ENCODE results near the gene METAP1.
"Not testable (repeated sequence)": the region's sequence is repeated elsewhere in the genome, so short reads cannot be mapped to it uniquely, and the experiment has no call there.

Gene METAP1

DNA sequence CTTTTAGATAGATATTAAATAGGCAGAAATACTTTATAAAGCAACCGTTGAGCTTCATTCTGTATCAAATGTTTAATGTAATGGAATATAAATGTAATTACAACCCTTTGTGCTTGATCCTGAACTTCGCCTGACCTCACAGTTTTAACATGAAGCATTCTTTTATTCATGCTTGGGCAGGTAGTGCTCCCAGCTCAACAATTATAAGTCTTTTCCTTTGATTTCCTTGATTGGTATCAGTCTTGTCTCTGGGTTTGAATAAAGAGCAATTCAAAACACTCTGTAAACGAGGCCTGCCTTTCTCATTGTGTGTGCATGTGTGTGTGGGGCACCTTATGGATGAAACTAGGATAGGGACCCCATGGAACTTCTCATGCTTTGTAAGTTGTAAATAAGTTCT, 6.8 kb downstream of the METAP1 start:
- H3K9ac ChIP-seq (ENCODE audit: low read depth, low read length) = no peak overlapping the region
- no peak overlapping the region for H3K4me3 ChIP-seq (ENCODE audit: low read length)
- H3K4me2 ChIP-seq (ENCODE audit: low read length) = no peak overlapping the region
- H3K27me3 ChIP-seq (ENCODE audit: control insufficient read depth, insufficient read depth, low read length) = no peaks in the 10 kb centered on the region
- H3K4me1 ChIP-seq (ENCODE audit: control insufficient read depth, insufficient read depth, low read length) = no peaks in the 10 kb centered on the region
- no peaks in the 10 kb centered on the region for H3K9me3 ChIP-seq (replicated peaks; ENCODE audit: low read length)
- H3K36me3 ChIP-seq (ENCODE audit: insufficient read depth, low read length) = no peaks in the 10 kb centered on the region

- Histone ChIP-seq H3K4me3 (ENCODE audit: low read length) (no peak overlapping the region), H3K4me2 (ENCODE audit: low read length) (no peak overlapping the region), H3K9me3 (replicated peaks; ENCODE audit: low read length) (no peaks in the 10 kb centered on the region), H3K36me3 (ENCODE audit: insufficient read depth, low read length) (no peaks in the 10 kb centered on the region), H3K27me3 (ENCODE audit: control insufficient read depth, insufficient read depth, low read length) (no peaks in the 10 kb centered on the region), H3K4me1 (ENCODE audit: control insufficient read depth, insufficient read depth, low read length) (no peaks in the 10 kb centered on the region), H3K9ac (ENCODE audit: low read depth, low read length) (no peak overlapping the region)
Observed at GRCh38 chr4:99008051-99008450, 12.5 kb downstream of the METAP1 start.

DNA sequence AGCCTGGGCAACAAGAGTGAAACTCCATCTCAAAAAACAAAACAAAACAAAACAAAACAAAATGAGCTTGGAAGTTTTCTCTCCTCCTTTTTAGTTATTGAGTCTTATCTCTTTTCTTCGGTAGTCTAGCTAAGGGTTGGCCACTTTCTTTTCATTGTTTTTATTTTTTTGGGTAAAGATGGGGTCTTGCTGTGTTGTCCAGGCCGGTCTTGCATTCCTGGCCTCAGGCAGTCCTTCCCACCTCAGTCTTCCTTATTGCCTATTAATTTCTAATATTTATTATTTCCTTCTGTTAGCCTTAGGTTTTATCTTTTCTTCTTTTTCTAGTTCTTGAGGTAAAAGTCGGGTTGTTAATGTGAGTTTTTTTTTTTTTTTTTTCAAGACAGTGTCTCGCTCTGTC, 16.4 kb downstream of the METAP1 start:
- Histone ChIP-seq H3K36me3 (ENCODE audit: insufficient read depth, low read length) (no peaks in the 10 kb centered on the region), H3K9me3 (replicated peaks; ENCODE audit: low read length) (no peaks in the 10 kb centered on the region), H3K9ac (ENCODE audit: low read depth, low read length) (no peak overlapping the region), H3K27me3 (ENCODE audit: control insufficient read depth, insufficient read depth, low read length) (no peaks in the 10 kb centered on the region), H3K4me3 (ENCODE audit: low read length) (no peak overlapping the region), H3K4me1 (ENCODE audit: control insufficient read depth, insufficient read depth, low read length) (no peaks in the 10 kb centered on the region), H3K4me2 (ENCODE audit: low read length) (no peak overlapping the region)

GRCh38 chr4:99013402-99013843, 17.9 kb downstream of the METAP1 start:
- no peaks in the 10 kb centered on the region for H3K36me3 ChIP-seq (ENCODE audit: insufficient read depth, low read length)
- no peaks in the 10 kb centered on the region for H3K9me3 ChIP-seq (replicated peaks; ENCODE audit: low read length)
- H3K27me3 ChIP-seq (ENCODE audit: control insufficient read depth, insufficient read depth, low read length) = no peaks in the 10 kb centered on the region
- H3K4me3 ChIP-seq (ENCODE audit: low read length) = no peak overlapping the region
- no peak overlapping the region for H3K4me2 ChIP-seq (ENCODE audit: low read length)
- H3K9ac ChIP-seq (ENCODE audit: low read depth, low read length) = no peak overlapping the region
- no peaks in the 10 kb centered on the region for H3K4me1 ChIP-seq (ENCODE audit: control insufficient read depth, insufficient read depth, low read length)

DNA sequence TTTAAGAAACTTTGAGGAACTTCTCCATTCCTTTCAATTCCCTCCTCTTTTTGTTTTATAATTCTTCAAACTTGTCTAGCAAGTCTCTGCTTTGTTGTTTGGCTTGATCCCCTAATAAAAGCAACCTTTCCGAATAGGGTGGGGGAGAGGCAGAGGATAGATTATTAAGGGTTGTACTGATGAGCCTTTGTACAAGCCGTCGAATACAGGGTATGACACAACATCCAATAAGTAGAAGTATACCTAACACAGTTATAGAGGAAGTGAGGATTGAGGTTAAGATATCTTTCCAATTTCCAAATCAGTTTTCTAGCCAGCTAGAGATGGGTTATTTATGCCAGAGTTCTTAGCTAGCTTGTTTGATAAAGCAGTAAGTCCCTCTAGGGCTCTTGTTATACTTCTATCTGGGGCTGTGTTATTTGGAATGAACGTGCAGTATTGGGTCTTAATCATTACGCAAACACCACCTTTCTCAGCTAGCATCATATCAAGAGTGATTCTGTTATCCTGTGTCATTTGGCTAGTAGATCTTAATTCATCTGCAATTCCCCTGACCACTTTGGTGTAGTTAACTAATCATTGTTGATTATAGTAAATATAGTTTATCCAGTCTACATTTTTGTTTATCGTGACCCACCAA, 18.5 kb downstream of the METAP1 start:
- H3K4me3 ChIP-seq (ENCODE audit: low read length) = no peak overlapping the region
- no peaks in the 10 kb centered on the region for H3K4me1 ChIP-seq (ENCODE audit: control insufficient read depth, insufficient read depth, low read length)
- no peaks in the 10 kb centered on the region for H3K27me3 ChIP-seq (ENCODE audit: control insufficient read depth, insufficient read depth, low read length)
- no peak overlapping the region for H3K4me2 ChIP-seq (ENCODE audit: low read length)
- no peaks in the 10 kb centered on the region for H3K9me3 ChIP-seq (replicated peaks; ENCODE audit: low read length)
- no peaks in the 10 kb centered on the region for H3K36me3 ChIP-seq (ENCODE audit: insufficient read depth, low read length)
- no peak overlapping the region for H3K9ac ChIP-seq (ENCODE audit: low read depth, low read length)

DNA sequence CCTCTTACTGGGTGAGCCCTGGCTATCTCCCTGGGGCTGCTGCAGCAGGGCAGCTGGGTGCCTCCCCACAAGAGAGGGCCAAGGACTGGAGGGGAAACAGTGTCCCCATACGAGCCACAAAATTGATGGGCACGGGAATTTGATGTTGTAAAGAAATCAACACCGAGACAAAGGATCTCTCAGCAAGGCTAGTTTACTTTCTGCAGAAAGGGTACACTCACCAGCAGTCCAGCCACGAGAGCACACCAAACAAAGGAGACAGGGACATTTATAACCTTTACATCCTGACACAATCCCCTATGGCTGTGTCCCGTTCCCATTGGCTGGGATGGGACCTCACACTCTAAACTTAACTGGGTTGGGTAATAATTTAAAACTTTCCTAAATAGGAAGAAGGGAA, 25.9 kb downstream of the METAP1 start:
- H3K9ac ChIP-seq (ENCODE audit: low read depth, low read length) = no peak overlapping the region
- no peaks in the 10 kb centered on the region for H3K27me3 ChIP-seq (ENCODE audit: control insufficient read depth, insufficient read depth, low read length)
- no peak overlapping the region for H3K4me2 ChIP-seq (ENCODE audit: low read length)
- H3K4me3 ChIP-seq (ENCODE audit: low read length) = no peak overlapping the region
- no peaks in the 10 kb centered on the region for H3K36me3 ChIP-seq (ENCODE audit: insufficient read depth, low read length)
- H3K4me1 ChIP-seq (ENCODE audit: control insufficient read depth, insufficient read depth, low read length) = no peaks in the 10 kb centered on the region
- H3K9me3 ChIP-seq (replicated peaks; ENCODE audit: low read length) = peaks cover 6% of the 10 kb centered on the region

GRCh38 chr4:99022566-99022965, 27.0 kb downstream of the METAP1 start:
- Histone ChIP-seq H3K4me3 (ENCODE audit: low read length) (no peak overlapping the region), H3K4me1 (ENCODE audit: control insufficient read depth, insufficient read depth, low read length) (no peaks in the 10 kb centered on the region), H3K36me3 (ENCODE audit: insufficient read depth, low read length) (no peaks in the 10 kb centered on the region), H3K27me3 (ENCODE audit: control insufficient read depth, insufficient read depth, low read length) (no peaks in the 10 kb centered on the region), H3K4me2 (ENCODE audit: low read length) (no peak overlapping the region), H3K9ac (ENCODE audit: low read depth, low read length) (no peak overlapping the region), H3K9me3 (replicated peaks; ENCODE audit: low read length) (peaks cover 6% of the 10 kb centered on the region)

- H3K4me1 ChIP-seq (ENCODE audit: control insufficient read depth, insufficient read depth, low read length); H3K9me3 ChIP-seq (replicated peaks; ENCODE audit: low read length); H3K36me3 ChIP-seq (ENCODE audit: insufficient read depth, low read length); H3K4me2 ChIP-seq (ENCODE audit: low read length); H3K27me3 ChIP-seq (ENCODE audit: control insufficient read depth, insufficient read depth, low read length); H3K9ac ChIP-seq (ENCODE audit: low read depth, low read length); H3K4me3 ChIP-seq (ENCODE audit: low read length): not testable (repeated sequence)
Observed at GRCh38 chr4:99023800-99024251, 28.3 kb downstream of the METAP1 start.

DNA sequence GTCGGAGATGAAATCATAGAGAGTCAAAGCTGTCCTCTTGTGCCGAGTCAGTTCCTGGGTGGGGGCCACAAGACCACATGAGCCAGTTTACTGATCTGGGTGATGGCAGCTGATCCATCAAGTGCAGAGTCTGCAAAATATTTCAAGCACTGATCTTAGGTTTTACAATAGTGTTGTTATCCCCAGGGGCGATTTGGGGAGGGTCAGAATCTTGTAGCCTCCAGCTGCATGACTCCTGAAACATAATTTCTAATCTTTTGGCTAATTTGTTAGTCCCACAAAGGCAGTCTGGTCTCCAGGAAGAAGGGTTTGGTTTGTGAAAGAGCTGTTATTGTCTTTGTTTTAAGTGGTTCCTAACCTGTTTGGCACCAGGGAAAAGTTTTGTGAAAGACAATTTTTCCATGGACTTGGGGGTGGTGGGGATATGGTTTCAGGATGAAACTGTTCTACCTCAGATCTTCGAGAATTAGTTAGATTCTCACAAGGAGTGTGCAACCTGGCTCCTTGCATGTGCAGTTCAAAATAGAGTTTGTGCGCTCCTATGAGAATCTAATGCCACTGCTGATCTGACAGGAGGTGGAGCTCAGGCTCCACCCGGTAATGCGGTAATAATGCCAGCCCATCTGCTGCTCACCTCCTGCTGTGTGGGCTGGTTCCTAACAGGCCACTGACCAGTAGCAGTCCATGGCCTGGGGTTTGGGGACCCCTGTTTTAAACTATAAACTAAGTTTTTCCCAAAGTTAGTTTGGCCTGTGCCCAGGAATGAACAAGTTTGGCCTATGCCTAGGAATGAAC, 29.2 kb downstream of the METAP1 start:
- no peaks in the 10 kb centered on the region for H3K4me1 ChIP-seq (ENCODE audit: control insufficient read depth, insufficient read depth, low read length)
- H3K4me2 ChIP-seq (ENCODE audit: low read length) = no peak overlapping the region
- no peaks in the 10 kb centered on the region for H3K36me3 ChIP-seq (ENCODE audit: insufficient read depth, low read length)
- H3K27me3 ChIP-seq (ENCODE audit: control insufficient read depth, insufficient read depth, low read length) = no peaks in the 10 kb centered on the region
- no peak overlapping the region for H3K9ac ChIP-seq (ENCODE audit: low read depth, low read length)
- no peak overlapping the region for H3K4me3 ChIP-seq (ENCODE audit: low read length)
- H3K9me3 ChIP-seq (replicated peaks; ENCODE audit: low read length) = peaks cover 6% of the 10 kb centered on the region

- no peaks in the 10 kb centered on the region for H3K4me1 ChIP-seq (ENCODE audit: control insufficient read depth, insufficient read depth, low read length)
- no peak overlapping the region for H3K9ac ChIP-seq (ENCODE audit: low read depth, low read length)
- H3K27me3 ChIP-seq (ENCODE audit: control insufficient read depth, insufficient read depth, low read length) = no peaks in the 10 kb centered on the region
- H3K4me2 ChIP-seq (ENCODE audit: low read length) = no peak overlapping the region
- H3K9me3 ChIP-seq (replicated peaks; ENCODE audit: low read length) = peaks cover 2% of the 10 kb centered on the region
- peaks cover 3% of the 10 kb centered on the region for H3K36me3 ChIP-seq (ENCODE audit: insufficient read depth, low read length)
- H3K4me3 ChIP-seq (ENCODE audit: low read length) = no peak overlapping the region
Observed at GRCh38 chr4:99025506-99025905, 30.0 kb downstream of the METAP1 start.

- Histone ChIP-seq H3K36me3 (ENCODE audit: insufficient read depth, low read length) (peaks cover 11% of the 10 kb centered on the region), H3K9me3 (replicated peaks; ENCODE audit: low read length) (no peaks in the 10 kb centered on the region), H3K4me1 (ENCODE audit: control insufficient read depth, insufficient read depth, low read length) (no peaks in the 10 kb centered on the region), H3K9ac (ENCODE audit: low read depth, low read length) (no peak overlapping the region), H3K4me2 (ENCODE audit: low read length) (no peak overlapping the region), H3K4me3 (ENCODE audit: low read length) (no peak overlapping the region), H3K27me3 (ENCODE audit: control insufficient read depth, insufficient read depth, low read length) (no peaks in the 10 kb centered on the region)
Observed at GRCh38 chr4:99027304-99027703, 31.8 kb downstream of the METAP1 start.

DNA sequence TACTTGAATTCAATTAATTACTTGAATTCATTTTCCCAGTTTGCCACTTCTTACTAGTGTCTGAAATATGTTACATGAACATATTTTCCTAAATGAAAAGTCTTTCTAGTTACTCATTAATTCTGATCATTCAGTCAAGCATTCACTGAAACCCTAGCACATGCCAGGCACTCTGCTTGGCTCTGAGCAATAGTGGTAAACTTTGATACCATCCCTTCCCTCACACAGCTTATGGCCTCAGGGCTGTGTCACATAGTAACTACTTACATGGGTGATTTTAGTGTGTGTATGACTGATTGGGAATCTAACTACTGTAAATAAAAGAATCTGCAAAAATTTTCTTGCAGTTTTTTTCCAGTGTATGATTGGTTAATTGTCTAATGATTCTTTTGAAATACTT, 32.7 kb downstream of the METAP1 start:
- H3K9me3 ChIP-seq (replicated peaks; ENCODE audit: low read length) = no peaks in the 10 kb centered on the region
- H3K27me3 ChIP-seq (ENCODE audit: control insufficient read depth, insufficient read depth, low read length) = no peaks in the 10 kb centered on the region
- H3K4me3 ChIP-seq (ENCODE audit: low read length) = no peak overlapping the region
- no peak overlapping the region for H3K9ac ChIP-seq (ENCODE audit: low read depth, low read length)
- peaks cover 11% of the 10 kb centered on the region for H3K36me3 ChIP-seq (ENCODE audit: insufficient read depth, low read length)
- no peaks in the 10 kb centered on the region for H3K4me1 ChIP-seq (ENCODE audit: control insufficient read depth, insufficient read depth, low read length)
- H3K4me2 ChIP-seq (ENCODE audit: low read length) = no peak overlapping the region
